Astrocyte (in vitro differentiated cells and primary cell): Measurements from ENCODE around the gene SAMD4B. TPM values are rescaled to one million over a fixed set of nuclear protein-coding genes. Genes with fewer than 3 reads are reported as not detected.

Experiments used
- DNase-seq: peaks from one replicate; pipeline ENCODE4 v3.0.0-alpha.2; 2010; ENCODE audit warnings: low read depth
- FAIRE-seq: peaks from 2 replicates; lab custom pipeline; 2011; peaks lifted over from hg19 to GRCh38; lab: Jason Lieb, UNC
- H2AFZ ChIP-seq: 2 replicates; pipeline ENCODE4 v1.6.0; 2012; ENCODE audit warnings: low read depth, low read length, inconsistent platforms
- H3K27ac ChIP-seq: 2 replicates; pipeline ENCODE4 v1.5.1; 2011; ENCODE audit warnings: low read depth, low read length, inconsistent platforms
- H3K27me3 ChIP-seq: 2 replicates; pipeline ENCODE4 v1.6.0; 2011; ENCODE audit warnings: low read length, inconsistent platforms; ENCODE audit not compliant: insufficient read depth
- H3K36me3 ChIP-seq: 2 replicates; pipeline ENCODE4 v1.5.1; 2011; ENCODE audit warnings: low read length, inconsistent platforms; ENCODE audit not compliant: insufficient read depth
- H3K4me1 ChIP-seq: 2 replicates; pipeline ENCODE4 v1.5.1; 2011; ENCODE audit warnings: low read length, inconsistent platforms; ENCODE audit not compliant: insufficient read depth
- H3K4me2 ChIP-seq: 2 replicates; pipeline ENCODE4 v1.6.0; 2012; ENCODE audit warnings: low read length, inconsistent platforms
- H3K4me3 ChIP-seq: 2 replicates; pipeline ENCODE4 v1.5.1; 2011; ENCODE audit warnings: low read depth, mild to moderate bottlenecking, low read length, inconsistent platforms; ENCODE audit not compliant: insufficient read depth
- H3K79me2 ChIP-seq: 2 replicates; pipeline ENCODE4 v1.6.0; 2012; ENCODE audit warnings: mild to moderate bottlenecking, low read length, inconsistent platforms; ENCODE audit not compliant: insufficient read depth
- H3K9ac ChIP-seq: 2 replicates; pipeline ENCODE4 v1.6.0; 2012; ENCODE audit warnings: mild to moderate bottlenecking, low read length, inconsistent platforms
- H3K9me3 ChIP-seq: 2 replicates; pipeline ENCODE4 v1.5.1; 2012; ENCODE audit warnings: low read depth, mild to moderate bottlenecking, low read length, inconsistent platforms; ENCODE audit not compliant: insufficient read depth
- H4K20me1 ChIP-seq: 2 replicates; pipeline ENCODE4 v1.6.0; 2012; ENCODE audit warnings: low read length, inconsistent platforms; ENCODE audit not compliant: insufficient read depth
- H3K27ac Mint-ChIP-seq: one replicate; pipeline ENCODE4 v1.8.0; 2021; ENCODE audit warnings: mild to moderate bottlenecking, mixed read lengths; ENCODE audit not compliant: unreplicated experiment
- H3K27me3 Mint-ChIP-seq: one replicate; pipeline ENCODE4 v1.8.0; 2021; ENCODE audit warnings: low read depth, mixed read lengths; ENCODE audit not compliant: unreplicated experiment
- H3K36me3 Mint-ChIP-seq: one replicate; pipeline ENCODE4 v1.8.0; 2021; ENCODE audit warnings: low read depth, mixed read lengths; ENCODE audit not compliant: unreplicated experiment
- H3K4me1 Mint-ChIP-seq: one replicate; pipeline ENCODE4 v1.8.0; 2021; ENCODE audit warnings: low read depth, mixed read lengths; ENCODE audit not compliant: unreplicated experiment
- H3K4me3 Mint-ChIP-seq: one replicate; pipeline ENCODE4 v1.8.0; 2021; ENCODE audit warnings: mild to moderate bottlenecking, moderate library complexity, mixed read lengths; ENCODE audit not compliant: unreplicated experiment
- H3K9me3 Mint-ChIP-seq: one replicate; pipeline ENCODE4 v1.8.0; 2021; ENCODE audit warnings: mild to moderate bottlenecking, mixed read lengths; ENCODE audit not compliant: unreplicated experiment
- EZH2 ChIP-seq: IDR thresholded peaks from 2 replicates; pipeline ENCODE4 v1.6.1; 2012; ENCODE audit warnings: mild to moderate bottlenecking, low read length, inconsistent platforms; ENCODE audit not compliant: insufficient read depth
- total RNA-seq: library from RNA; stranded (reverse); gene quantifications from 2 replicates; pipeline ENCODE4 v1.2.1, GENCODE V29; 2021
- TF ChIP-seq, protein P1 (sequence below): IDR thresholded peaks from 2 replicates; pipeline ENCODE4 v1.5.1; 2011; ENCODE audit warnings: low read depth, mild to moderate bottlenecking, inconsistent platforms, low read length, moderate library complexity; ENCODE audit not compliant: insufficient read depth

Gene SAMD4B
- total RNA-seq, 1 donor from 2014 or later = 98.6 TPM

DNA sequence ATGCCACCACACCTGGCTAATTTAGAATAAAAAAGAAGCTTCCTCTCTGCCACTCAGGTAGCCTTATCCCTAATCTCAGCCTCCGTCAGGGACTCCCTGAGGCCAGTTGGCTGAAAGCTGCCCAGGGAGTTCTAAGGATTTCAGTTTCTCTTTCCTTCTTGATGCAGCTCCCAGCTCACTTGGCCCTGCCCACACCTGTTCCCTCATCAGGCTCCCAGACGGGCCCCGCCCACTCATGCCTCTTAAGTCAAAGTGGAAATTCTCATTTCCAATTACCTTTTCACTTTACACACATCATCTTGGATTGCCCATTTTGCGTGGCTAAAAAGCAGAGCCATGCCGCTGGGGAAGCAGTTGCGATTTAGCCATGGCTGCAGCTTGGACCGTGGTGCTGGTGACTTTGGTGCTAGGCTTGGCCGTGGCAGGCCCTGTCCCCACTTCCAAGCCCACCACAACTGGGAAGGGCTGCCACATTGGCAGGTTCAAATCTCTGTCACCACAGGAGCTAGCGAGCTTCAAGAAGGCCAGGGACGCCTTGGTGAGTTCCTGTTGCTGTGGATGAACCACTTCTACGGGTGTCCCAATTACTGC, 46.1 kb upstream of the SAMD4B start, which contains the start of gene IFNL1:
TSS of gene IFNL1 (plus strand) at position 353 of the 591 bp plus-strand sequence. CDS start at position 368, 15 bp downstream.
- H3K4me1 Mint-ChIP-seq = no peaks in the 10 kb centered on the region

DNA sequence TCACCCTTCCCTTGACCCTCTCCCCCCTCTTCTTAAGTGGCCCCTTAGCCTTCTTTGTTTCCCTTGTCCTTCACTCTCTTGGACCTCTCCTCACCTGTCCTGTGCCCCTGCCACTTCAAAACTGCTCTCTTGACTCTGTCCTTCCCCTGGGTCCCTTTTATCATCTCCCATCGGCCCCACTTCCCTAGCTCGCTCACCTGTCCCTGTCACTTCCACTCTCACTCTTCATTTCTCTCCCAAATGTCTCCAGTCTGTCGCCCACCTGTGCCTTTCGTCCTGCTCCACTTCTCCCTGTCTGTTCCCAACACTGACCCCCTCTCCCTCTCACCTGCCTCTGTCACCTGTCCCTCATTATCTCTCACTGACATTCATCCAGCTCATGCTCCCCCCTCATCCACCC, 45.3 kb upstream of the SAMD4B start:
- no peaks in the 10 kb centered on the region for H4K20me1 ChIP-seq
- Mint-ChIP-seq H3K36me3 (no peaks in the 10 kb centered on the region), H3K27ac (no peak overlapping the region), H3K9me3 (no peaks in the 10 kb centered on the region), H3K27me3 (peaks cover 46% of the 10 kb centered on the region), H3K4me3 (no peak overlapping the region), H3K4me1 (no peaks in the 10 kb centered on the region)
- no peaks in the 10 kb centered on the region for H3K79me2 ChIP-seq
- no peak overlapping the region for H3K4me2 ChIP-seq
- H3K27ac ChIP-seq = no peak overlapping the region
- TF ChIP-seq EZH2 = no peak
- TF ChIP-seq, protein P1, sequence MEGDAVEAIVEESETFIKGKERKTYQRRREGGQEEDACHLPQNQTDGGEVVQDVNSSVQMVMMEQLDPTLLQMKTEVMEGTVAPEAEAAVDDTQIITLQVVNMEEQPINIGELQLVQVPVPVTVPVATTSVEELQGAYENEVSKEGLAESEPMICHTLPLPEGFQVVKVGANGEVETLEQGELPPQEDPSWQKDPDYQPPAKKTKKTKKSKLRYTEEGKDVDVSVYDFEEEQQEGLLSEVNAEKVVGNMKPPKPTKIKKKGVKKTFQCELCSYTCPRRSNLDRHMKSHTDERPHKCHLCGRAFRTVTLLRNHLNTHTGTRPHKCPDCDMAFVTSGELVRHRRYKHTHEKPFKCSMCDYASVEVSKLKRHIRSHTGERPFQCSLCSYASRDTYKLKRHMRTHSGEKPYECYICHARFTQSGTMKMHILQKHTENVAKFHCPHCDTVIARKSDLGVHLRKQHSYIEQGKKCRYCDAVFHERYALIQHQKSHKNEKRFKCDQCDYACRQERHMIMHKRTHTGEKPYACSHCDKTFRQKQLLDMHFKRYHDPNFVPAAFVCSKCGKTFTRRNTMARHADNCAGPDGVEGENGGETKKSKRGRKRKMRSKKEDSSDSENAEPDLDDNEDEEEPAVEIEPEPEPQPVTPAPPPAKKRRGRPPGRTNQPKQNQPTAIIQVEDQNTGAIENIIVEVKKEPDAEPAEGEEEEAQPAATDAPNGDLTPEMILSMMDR = no peak
- H3K27me3 ChIP-seq = peaks cover 11% of the 10 kb centered on the region
- no peak for DNase-seq
- no peak overlapping the region for H3K9ac ChIP-seq
- no peaks in the 10 kb centered on the region for H3K36me3 ChIP-seq
- H3K9me3 ChIP-seq = no peaks in the 10 kb centered on the region
- no peak overlapping the region for H3K4me3 ChIP-seq
- H3K4me1 ChIP-seq = no peaks in the 10 kb centered on the region
- no peak overlapping the region for H2AFZ ChIP-seq
- FAIRE-seq = no peak

More for the DNA sequence above, 46.1 kb upstream of the SAMD4B start, which contains the start of gene IFNL1:
- Histone ChIP-seq H3K4me2 (no peak within 1 kb of the TSS), H3K36me3 (no peaks in the 10 kb centered on the region), H3K79me2 (no peaks in the 10 kb centered on the region), H3K4me3 (no peak within 1 kb of the TSS), H2AFZ (no peak within 1 kb of the TSS), H3K9me3 (no peaks in the 10 kb centered on the region), H3K9ac (no peak within 1 kb of the TSS), H3K27ac (no peak within 1 kb of the TSS), H4K20me1 (no peaks in the 10 kb centered on the region), H3K27me3 (peaks cover 9% of the 10 kb centered on the region), H3K4me1 (no peaks in the 10 kb centered on the region)
- Mint-ChIP-seq H3K27me3 (peaks cover 49% of the 10 kb centered on the region), H3K4me3 (no peak within 1 kb of the TSS), H3K9me3 (no peaks in the 10 kb centered on the region), H3K27ac (no peak within 1 kb of the TSS), H3K36me3 (no peaks in the 10 kb centered on the region)
- no peak for FAIRE-seq
- DNase-seq = no peak
- no peak for TF ChIP-seq EZH2
- TF ChIP-seq, protein P1 = no peak

DNA sequence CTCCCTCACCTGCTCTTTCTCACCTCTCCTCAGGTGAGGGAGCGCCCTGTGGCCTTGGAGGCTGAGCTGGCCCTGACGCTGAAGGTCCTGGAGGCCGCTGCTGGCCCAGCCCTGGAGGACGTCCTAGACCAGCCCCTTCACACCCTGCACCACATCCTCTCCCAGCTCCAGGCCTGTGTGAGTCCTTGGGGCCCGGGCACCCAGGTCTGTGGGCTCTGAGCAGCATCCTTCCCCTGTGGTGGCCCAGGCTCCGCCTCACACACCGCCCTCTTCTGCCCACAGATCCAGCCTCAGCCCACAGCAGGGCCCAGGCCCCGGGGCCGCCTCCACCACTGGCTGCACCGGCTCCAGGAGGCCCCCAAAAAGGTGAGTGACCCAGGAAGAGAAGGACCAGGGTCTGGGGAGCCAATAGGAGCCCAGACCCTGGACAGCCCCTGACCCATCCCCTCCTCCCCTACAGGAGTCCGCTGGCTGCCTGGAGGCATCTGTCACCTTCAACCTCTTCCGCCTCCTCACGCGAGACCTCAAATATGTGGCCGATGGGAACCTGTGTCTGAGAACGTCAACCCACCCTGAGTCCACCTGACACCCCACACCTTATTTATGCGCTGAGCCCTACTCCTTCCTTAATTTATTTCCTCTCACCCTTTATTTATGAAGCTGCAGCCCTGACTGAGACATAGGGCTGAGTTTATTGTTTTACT, 44.1 kb upstream of the SAMD4B start:
- peaks cover 2% of the 10 kb centered on the region for H3K4me1 Mint-ChIP-seq
- FAIRE-seq (no peak), DNase-seq (no peak)
- Histone ChIP-seq H3K36me3 (no peaks in the 10 kb centered on the region), H4K20me1 (no peaks in the 10 kb centered on the region), H3K79me2 (no peaks in the 10 kb centered on the region), H2AFZ (no peak overlapping the region), H3K4me3 (no peak overlapping the region), H3K9ac (no peak overlapping the region), H3K27ac (no peak overlapping the region), H3K4me1 (no peaks in the 10 kb centered on the region), H3K9me3 (no peaks in the 10 kb centered on the region), H3K27me3 (peaks cover 12% of the 10 kb centered on the region), H3K4me2 (no peak overlapping the region)
- H3K27me3 Mint-ChIP-seq = peaks cover 37% of the 10 kb centered on the region
- no peak for TF ChIP-seq EZH2
- TF ChIP-seq, protein P1 = no peak
- no peaks in the 10 kb centered on the region for H3K36me3 Mint-ChIP-seq
- no peak overlapping the region for H3K4me3 Mint-ChIP-seq
- H3K9me3 Mint-ChIP-seq = no peaks in the 10 kb centered on the region
- peak overlapping the region; percentile 77 for H3K27ac Mint-ChIP-seq
